PC-3 (cell line): Measurements from ENCODE around the gene PSMB2.

Experiments
- EZH2 ChIP-seq: fragments of 300-600 bp; sonication (generic); IDR thresholded peaks from one replicate; pipeline ENCODE4 v1.6.1; 2017; ENCODE audit warnings: antibody characterized with exemption, mild to moderate bottlenecking, low read length; ENCODE audit not compliant: unreplicated experiment
- EZH2phosphoT487 ChIP-seq: fragments of 300-600 bp; sonication (generic); IDR thresholded peaks from 2 replicates; pipeline ENCODE4 v1.6.1; 2018; ENCODE audit warnings: mild to moderate bottlenecking, antibody characterized with exemption, low read length, borderline replicate concordance
- TF ChIP-seq, protein P1 (sequence below): fragments of 300-600 bp; sonication (generic); conservative IDR thresholded peaks from 2 replicates; pipeline ENCODE4 v1.5.1; 2017; ENCODE audit warnings: antibody characterized with exemption, low read depth, mild to moderate bottlenecking, low read length

DNA sequence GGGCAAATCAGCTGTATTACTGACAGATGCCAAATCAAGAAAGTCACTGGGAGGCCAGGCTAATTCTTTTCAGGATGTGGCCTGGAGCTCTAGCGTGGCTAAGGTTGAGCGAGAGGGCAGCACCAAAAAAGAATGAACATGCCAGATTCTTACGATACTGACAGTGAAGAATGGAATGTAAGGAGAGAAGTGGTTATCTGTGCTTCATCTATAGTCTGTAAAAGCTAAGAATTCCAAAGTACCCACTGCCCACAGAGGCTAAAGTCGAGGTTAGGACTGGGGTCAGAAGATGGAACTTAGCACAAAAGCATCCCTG is 35.5 kb downstream of the PSMB2 start:
- TF ChIP-seq, protein P1, sequence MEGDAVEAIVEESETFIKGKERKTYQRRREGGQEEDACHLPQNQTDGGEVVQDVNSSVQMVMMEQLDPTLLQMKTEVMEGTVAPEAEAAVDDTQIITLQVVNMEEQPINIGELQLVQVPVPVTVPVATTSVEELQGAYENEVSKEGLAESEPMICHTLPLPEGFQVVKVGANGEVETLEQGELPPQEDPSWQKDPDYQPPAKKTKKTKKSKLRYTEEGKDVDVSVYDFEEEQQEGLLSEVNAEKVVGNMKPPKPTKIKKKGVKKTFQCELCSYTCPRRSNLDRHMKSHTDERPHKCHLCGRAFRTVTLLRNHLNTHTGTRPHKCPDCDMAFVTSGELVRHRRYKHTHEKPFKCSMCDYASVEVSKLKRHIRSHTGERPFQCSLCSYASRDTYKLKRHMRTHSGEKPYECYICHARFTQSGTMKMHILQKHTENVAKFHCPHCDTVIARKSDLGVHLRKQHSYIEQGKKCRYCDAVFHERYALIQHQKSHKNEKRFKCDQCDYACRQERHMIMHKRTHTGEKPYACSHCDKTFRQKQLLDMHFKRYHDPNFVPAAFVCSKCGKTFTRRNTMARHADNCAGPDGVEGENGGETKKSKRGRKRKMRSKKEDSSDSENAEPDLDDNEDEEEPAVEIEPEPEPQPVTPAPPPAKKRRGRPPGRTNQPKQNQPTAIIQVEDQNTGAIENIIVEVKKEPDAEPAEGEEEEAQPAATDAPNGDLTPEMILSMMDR, result no peak
- no peak for TF ChIP-seq EZH2phosphoT487
- no peak for TF ChIP-seq EZH2
